SU-DHL-6 (cell line): ENCODE results near the gene FAM168B.

ENCODE experiments used
- H2AFZ ChIP-seq: fragments of 200-600 bp; sonication (generic); 2 replicates; pipeline ENCODE4 v1.6.1; 2014; ENCODE audit warnings: low read depth, mild to moderate bottlenecking, moderate library complexity, mixed read lengths, antibody characterized with exemption, low read length; ENCODE audit not compliant: severe bottlenecking
- H3F3A ChIP-seq: fragments of 200-600 bp; shearing (Covaris generic); 2 replicates; pipeline ENCODE4 v1.6.0; 2016; ENCODE audit warnings: antibody characterized with exemption, mild to moderate bottlenecking; ENCODE audit not compliant: insufficient read depth
- H3K27ac ChIP-seq: fragments of 200-600 bp; sonication (generic); 2 replicates; pipeline ENCODE4 v1.5.1; 2016; ENCODE audit warnings: low read depth, mild to moderate bottlenecking, low read length, moderate library complexity, mixed read lengths
- H3K27me3 ChIP-seq: fragments of 200-600 bp; sonication (generic), shearing (Covaris generic); 2 replicates; pipeline ENCODE4 v1.6.0; 2014; ENCODE audit warnings: mild to moderate bottlenecking, low read length
- H3K36me3 ChIP-seq: fragments of 200-600 bp; sonication (generic); 2 replicates; pipeline ENCODE4 v1.6.1; 2014; ENCODE audit warnings: mild to moderate bottlenecking, low read length, mixed read lengths
- H3K4me2 ChIP-seq: fragments of 300-600, 200-600 bp; shearing (Covaris generic), sonication (generic); 2 replicates; pipeline ENCODE4 v1.6.0; 2014; ENCODE audit warnings: low read length, low read depth, mild to moderate bottlenecking; ENCODE audit not compliant: poor library complexity, severe bottlenecking
- H3K4me3 ChIP-seq: fragments of 200-600 bp; sonication (generic); 2 replicates; pipeline ENCODE4 v1.5.1; 2014; ENCODE audit warnings: antibody characterized with exemption, low read length, mild to moderate bottlenecking, mixed read lengths; ENCODE audit not compliant: insufficient read depth, poor library complexity, severe bottlenecking
- H3K79me2 ChIP-seq: fragments of 200-600 bp; sonication (generic); 2 replicates; pipeline ENCODE4 v1.6.1; 2014; ENCODE audit warnings: mild to moderate bottlenecking, low read length, moderate library complexity; ENCODE audit not compliant: insufficient read depth
- H3K9ac ChIP-seq: fragments of 200-600 bp; sonication (generic); 2 replicates; pipeline ENCODE4 v1.7.0; 2014; ENCODE audit warnings: mild to moderate bottlenecking, low read length
- H3K9me2 ChIP-seq: fragments of 200-600 bp; sonication (generic); replicated peaks from 2 replicates; pipeline ENCODE4 v1.6.1; 2014; ENCODE audit warnings: low read length; ENCODE audit not compliant: insufficient read depth
- H3K9me3 ChIP-seq: fragments of 200-600 bp; sonication (generic); 2 replicates; pipeline ENCODE4 v1.6.1; 2014; ENCODE audit warnings: low read length, mixed read lengths; ENCODE audit not compliant: insufficient read depth
- H4K20me1 ChIP-seq: fragments of 200-600 bp; sonication (generic); 2 replicates; pipeline ENCODE4 v1.6.1; 2014; ENCODE audit warnings: low read depth, mild to moderate bottlenecking, antibody characterized with exemption, low read length, moderate library complexity, mixed read lengths
- EZH2phosphoT487 ChIP-seq: fragments of 200-600 bp; sonication (generic), shearing (Covaris generic); conservative IDR thresholded peaks from 2 replicates; pipeline ENCODE4 v1.6.1; 2018; ENCODE audit warnings: mild to moderate bottlenecking, antibody characterized with exemption, low read length, moderate library complexity, mixed read lengths
- TF ChIP-seq, protein P1 (sequence below): fragments of 200-600 bp; sonication (generic); IDR thresholded peaks from one replicate; pipeline ENCODE4 v1.5.1; 2017; ENCODE audit warnings: antibody characterized with exemption, mild to moderate bottlenecking, low read length, moderate library complexity; ENCODE audit not compliant: insufficient read depth, poor library complexity, severe bottlenecking

Gene FAM168B

DNA sequence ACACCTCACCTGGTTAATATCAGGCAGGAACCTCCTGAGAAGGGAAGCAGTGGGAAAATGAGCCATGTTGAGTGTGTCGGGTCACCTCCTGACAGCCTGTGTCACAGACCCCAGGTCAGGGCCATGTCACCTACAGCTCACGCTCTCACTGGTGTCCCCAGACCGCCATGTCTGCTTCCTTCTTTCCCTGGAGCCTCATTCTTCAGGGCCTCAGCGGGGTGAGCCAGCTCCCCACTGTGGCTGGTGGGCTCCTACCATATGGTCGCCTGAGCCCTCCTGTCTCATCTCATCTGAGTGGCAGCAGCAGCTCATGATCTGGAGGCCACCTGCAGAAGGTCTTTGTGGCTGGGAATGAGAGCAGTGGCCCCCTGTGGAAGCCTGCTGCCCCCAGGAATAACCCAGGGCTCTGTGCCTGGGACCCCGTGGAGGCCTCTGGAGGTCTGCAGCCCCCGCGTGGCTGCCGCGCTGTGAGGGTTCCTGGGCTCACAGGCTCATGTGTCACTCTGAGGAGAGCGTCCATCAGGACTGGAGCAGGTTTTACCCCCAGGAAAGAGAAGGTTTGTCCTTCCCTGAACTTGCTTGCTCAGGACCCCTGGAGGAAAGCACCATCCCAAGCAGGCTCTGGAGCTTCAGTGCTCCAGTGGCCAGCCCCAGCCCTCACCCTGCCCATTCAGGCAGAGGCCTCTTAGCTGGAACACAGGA, 56.4 kb downstream of the FAM168B start:
- H3K9me3 ChIP-seq = no peaks in the 10 kb centered on the region
- TF ChIP-seq, protein P1, sequence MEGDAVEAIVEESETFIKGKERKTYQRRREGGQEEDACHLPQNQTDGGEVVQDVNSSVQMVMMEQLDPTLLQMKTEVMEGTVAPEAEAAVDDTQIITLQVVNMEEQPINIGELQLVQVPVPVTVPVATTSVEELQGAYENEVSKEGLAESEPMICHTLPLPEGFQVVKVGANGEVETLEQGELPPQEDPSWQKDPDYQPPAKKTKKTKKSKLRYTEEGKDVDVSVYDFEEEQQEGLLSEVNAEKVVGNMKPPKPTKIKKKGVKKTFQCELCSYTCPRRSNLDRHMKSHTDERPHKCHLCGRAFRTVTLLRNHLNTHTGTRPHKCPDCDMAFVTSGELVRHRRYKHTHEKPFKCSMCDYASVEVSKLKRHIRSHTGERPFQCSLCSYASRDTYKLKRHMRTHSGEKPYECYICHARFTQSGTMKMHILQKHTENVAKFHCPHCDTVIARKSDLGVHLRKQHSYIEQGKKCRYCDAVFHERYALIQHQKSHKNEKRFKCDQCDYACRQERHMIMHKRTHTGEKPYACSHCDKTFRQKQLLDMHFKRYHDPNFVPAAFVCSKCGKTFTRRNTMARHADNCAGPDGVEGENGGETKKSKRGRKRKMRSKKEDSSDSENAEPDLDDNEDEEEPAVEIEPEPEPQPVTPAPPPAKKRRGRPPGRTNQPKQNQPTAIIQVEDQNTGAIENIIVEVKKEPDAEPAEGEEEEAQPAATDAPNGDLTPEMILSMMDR = no peak
- no peak for TF ChIP-seq EZH2phosphoT487
- H3F3A ChIP-seq = no peaks in the 10 kb centered on the region
- no peak overlapping the region for H3K9ac ChIP-seq
- no peaks in the 10 kb centered on the region for H3K79me2 ChIP-seq
- no peak overlapping the region for H3K27ac ChIP-seq
- no peaks in the 10 kb centered on the region for H3K36me3 ChIP-seq
- no peak overlapping the region for H2AFZ ChIP-seq
- no peaks in the 10 kb centered on the region for H3K27me3 ChIP-seq
- no peak overlapping the region for H3K4me2 ChIP-seq
- no peaks in the 10 kb centered on the region for H3K9me2 ChIP-seq
- H3K4me3 ChIP-seq = no peak overlapping the region
- no peaks in the 10 kb centered on the region for H4K20me1 ChIP-seq

DNA sequence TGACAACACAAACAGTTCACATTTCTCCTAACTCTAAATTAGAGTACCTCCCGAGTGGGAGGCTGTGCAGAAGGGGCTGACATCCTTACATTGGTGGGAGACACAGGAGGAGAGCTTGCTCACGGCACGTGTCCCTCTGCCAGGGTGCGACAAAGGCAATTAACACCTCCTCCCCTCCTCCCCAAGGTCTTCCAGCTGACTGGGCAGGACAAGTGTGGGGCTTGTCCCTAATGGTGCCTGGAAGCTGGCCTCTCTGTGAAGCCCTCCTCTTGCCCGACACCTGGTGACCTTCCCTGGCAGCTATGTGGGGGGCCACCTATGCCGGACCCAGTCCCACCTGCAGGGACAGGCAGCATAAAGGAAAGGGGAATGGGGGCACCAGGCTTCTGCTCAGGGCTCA, 57.0 kb downstream of the FAM168B start:
- Histone ChIP-seq H3K9me3 (no peaks in the 10 kb centered on the region), H3K27ac (no peak overlapping the region), H3K4me3 (no peak overlapping the region)

GRCh38 chr2:131035826-131036231, 57.4 kb downstream of the FAM168B start:
- Histone ChIP-seq H4K20me1 (no peaks in the 10 kb centered on the region), H3K79me2 (no peaks in the 10 kb centered on the region), H3K27me3 (no peaks in the 10 kb centered on the region), H3K36me3 (no peaks in the 10 kb centered on the region), H3F3A (no peaks in the 10 kb centered on the region), H2AFZ (no peak overlapping the region), H3K4me2 (no peak overlapping the region), H3K4me3 (no peak overlapping the region), H3K9ac (no peak overlapping the region), H3K9me2 (no peaks in the 10 kb centered on the region), H3K27ac (no peak overlapping the region), H3K9me3 (no peaks in the 10 kb centered on the region)
- no peak for TF ChIP-seq EZH2phosphoT487
- TF ChIP-seq, protein P1 = no peak

More for the DNA sequence above, 57.0 kb downstream of the FAM168B start:
- no peaks in the 10 kb centered on the region for H3K9me2 ChIP-seq
- H3K36me3 ChIP-seq = no peaks in the 10 kb centered on the region
- H3K4me2 ChIP-seq = no peak overlapping the region
- no peaks in the 10 kb centered on the region for H3F3A ChIP-seq
- no peaks in the 10 kb centered on the region for H4K20me1 ChIP-seq
- H3K9ac ChIP-seq = no peak overlapping the region
- H2AFZ ChIP-seq = no peak overlapping the region
- H3K27me3 ChIP-seq = no peaks in the 10 kb centered on the region
- no peaks in the 10 kb centered on the region for H3K79me2 ChIP-seq
- TF ChIP-seq, protein P1 = no peak
- no peak for TF ChIP-seq EZH2phosphoT487
